GM19193 (cell line): Measurements from ENCODE around the gene PCBP4.

Experiments used
- POLR2A ChIP-seq: IDR thresholded peaks from 4 replicates; pipeline ENCODE4 v1.6.1; 2011; ENCODE audit not compliant: insufficient read depth, insufficient read length; ENCODE audit errors: extremely low read depth

PCBP4 gene

GRCh38 chr3:51999846-52000245 is 32.6 kb upstream of the PCBP4 start:
- TF ChIP-seq POLR2A = no peak

GRCh38 chr3:51998774-51999173 is 31.5 kb upstream of the PCBP4 start:
- no peak for TF ChIP-seq POLR2A

GRCh38 chr3:51997935-51998596 is 30.8 kb upstream of the PCBP4 start:
- TF ChIP-seq POLR2A = no peak

- TF ChIP-seq POLR2A = no peak
Observed at GRCh38 chr3:51997172-51997571, 29.9 kb upstream of the PCBP4 start.

GRCh38 chr3:51995346-51996163 is 28.3 kb upstream of the PCBP4 start, which contains the start of gene RPL29:
TSS of gene RPL29 (minus strand) at chr3:51995895. CDS start at chr3:51995461, 434 bp downstream.
- TF ChIP-seq POLR2A = peak; percentile 98

GRCh38 chr3:51994530-51994929 is 27.3 kb upstream of the PCBP4 start:
- no peak for TF ChIP-seq POLR2A

GRCh38 chr3:51992017-51992682 is 24.9 kb upstream of the PCBP4 start:
- peak; percentile 53 for TF ChIP-seq POLR2A

GRCh38 chr3:51988286-51989146 is 21.3 kb upstream of the PCBP4 start:
- TF ChIP-seq POLR2A = no peak

- no peak for TF ChIP-seq POLR2A
Observed at GRCh38 chr3:51987568-51987967, 20.3 kb upstream of the PCBP4 start.

GRCh38 chr3:51986010-51986947 is 19.0 kb upstream of the PCBP4 start:
- TF ChIP-seq POLR2A = no peak

- no peak for TF ChIP-seq POLR2A
Observed at GRCh38 chr3:51985063-51985462, 17.8 kb upstream of the PCBP4 start.

GRCh38 chr3:51984269-51984647 is 17.0 kb upstream of the PCBP4 start:
- no peak for TF ChIP-seq POLR2A

- no peak for TF ChIP-seq POLR2A
Observed at GRCh38 chr3:51983578-51984268, 16.5 kb upstream of the PCBP4 start.
